ENCODE measurements around the gene AXIN1.

GRCh38 chr16:283033-283805, 69.3 kb downstream of the AXIN1 start, which contains the start of gene PDIA2:
- no peak for TF ChIP-seq CTCF (conservative IDR thresholded peaks at IDR 0.05; ENCODE audit: low read depth, low read length)
- TF ChIP-seq EZH2 (IDR thresholded peaks at IDR 0.05; ENCODE audit: borderline replicate concordance, low read depth, low read length, poor library complexity, severe bottlenecking): no peak
